ENCODE measurements around the gene RAB8A. TPM values are rescaled to one million over a fixed set of nuclear protein-coding genes. Genes with fewer than 3 reads are reported as not detected.

Gene RAB8A
- total RNA-seq, 6 donors from 2014 or later: 29.3 to 117 (median 60.6) TPM

DNA sequence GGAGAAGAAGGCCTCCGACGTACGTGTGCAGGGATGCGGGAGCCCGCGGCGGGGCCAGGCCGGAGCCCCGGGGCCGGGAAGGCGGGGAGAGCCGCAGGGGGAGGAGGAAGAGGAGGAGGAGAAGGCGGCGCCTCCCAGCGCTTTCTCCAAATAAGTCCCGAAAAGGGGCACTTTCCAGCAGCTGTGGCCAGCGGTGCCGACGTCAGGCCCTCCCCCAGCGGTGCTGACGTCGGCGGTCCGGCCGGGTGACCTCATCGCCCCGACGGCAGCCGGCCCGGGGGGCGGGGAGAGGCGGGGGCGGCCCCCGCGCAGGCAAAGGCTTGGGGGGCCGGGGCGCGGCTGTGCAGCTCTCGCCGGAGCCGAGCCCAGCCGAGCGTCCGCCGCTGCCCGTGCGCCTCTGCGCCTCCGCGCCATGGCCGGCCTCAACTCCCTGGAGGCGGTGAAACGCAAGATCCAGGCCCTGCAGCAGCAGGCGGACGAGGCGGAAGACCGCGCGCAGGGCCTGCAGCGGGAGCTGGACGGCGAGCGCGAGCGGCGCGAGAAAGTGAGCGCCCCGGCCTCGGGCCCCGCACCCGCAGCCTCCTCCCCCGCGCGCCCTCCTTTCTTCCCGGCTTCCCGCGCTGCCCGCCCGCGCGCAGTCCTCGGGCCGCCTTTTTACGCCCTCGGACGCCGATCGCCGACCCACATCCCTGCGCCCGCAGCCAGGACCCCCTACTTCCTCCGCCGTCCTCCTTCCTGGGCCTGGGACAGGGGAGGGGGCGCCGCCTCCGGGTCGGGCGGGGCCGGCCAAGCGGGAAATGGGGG lies 35.3 kb upstream of the RAB8A start, which contains the start of gene TPM4:
TSS of gene TPM4 (plus strand) at position 342 of the 804 bp plus-strand sequence. CDS start at position 413, 71 bp downstream.
- H3K4me1 ChIP-seq: peaks cover 51 to 72% (median 52%) of the 10 kb centered on the region in 4 donors
- 0 to 2% methylated on average over 21 to 49 of the region's 101 CpGs for WGBS, 2 donors

DNA sequence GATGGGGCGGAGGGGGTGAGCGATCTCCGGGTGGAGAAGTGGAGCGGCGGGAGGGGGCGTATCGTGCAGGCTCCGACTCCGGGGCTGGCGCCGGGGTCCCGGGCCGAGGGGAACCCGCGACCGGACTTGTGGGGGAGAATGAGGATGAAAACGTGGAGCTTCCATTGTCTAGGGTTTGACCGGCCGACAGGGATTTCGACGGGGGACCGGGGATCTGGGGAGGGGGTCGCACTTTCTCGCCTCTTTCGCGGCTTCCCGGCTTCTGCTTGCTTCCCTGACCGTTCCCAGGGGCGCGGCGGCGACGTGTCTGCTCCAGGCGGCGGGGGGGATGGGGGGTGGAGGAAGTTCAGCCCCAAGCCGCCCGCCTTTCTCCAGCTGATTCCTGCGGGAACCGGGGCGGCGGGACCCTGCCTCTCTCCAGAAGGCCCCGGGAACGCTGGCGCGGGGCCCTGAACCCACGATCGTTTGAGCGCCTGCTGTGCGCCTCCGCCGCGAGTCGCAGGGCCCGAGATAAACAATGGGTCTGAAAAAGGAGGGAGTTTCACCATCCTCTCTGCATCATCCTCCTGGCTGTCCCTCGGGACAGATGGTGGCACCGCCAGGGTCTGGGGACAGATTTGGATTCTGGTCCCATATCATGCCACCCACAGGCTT lies 34.6 kb upstream of the RAB8A start:
- Histone ChIP-seq H3K27me3 (no peaks in the 10 kb centered on the region), H3K36me3 (peaks cover 0 to 27% (median 11%) of the 10 kb centered on the region in 4 donors), H3K4me3 (peak overlapping the region; percentile 78 to 98 (median 88)), H3K9me3 (no peaks in the 10 kb centered on the region), H3K27ac (peak overlapping the region; percentile 99 to 100 (median 99)), H3K4me1 (peaks cover 48 to 72% (median 51%) of the 10 kb centered on the region in 4 donors)
- peak in 1 of 2 donors; percentile 19 for ATAC-seq (ENCODE audit: low FRiP score in 2 of 2)
- peak; percentile 67 to 91 for DNase-seq
- peak in 1 of 2 donors; percentile 17 for TF ChIP-seq POLR2AphosphoS5 (IDR thresholded peaks at IDR 0.05)
- peak in 1 of 4 donors; percentile 25 for TF ChIP-seq POLR2A (IDR thresholded peaks at IDR 0.05)
- TF ChIP-seq, protein P1, sequence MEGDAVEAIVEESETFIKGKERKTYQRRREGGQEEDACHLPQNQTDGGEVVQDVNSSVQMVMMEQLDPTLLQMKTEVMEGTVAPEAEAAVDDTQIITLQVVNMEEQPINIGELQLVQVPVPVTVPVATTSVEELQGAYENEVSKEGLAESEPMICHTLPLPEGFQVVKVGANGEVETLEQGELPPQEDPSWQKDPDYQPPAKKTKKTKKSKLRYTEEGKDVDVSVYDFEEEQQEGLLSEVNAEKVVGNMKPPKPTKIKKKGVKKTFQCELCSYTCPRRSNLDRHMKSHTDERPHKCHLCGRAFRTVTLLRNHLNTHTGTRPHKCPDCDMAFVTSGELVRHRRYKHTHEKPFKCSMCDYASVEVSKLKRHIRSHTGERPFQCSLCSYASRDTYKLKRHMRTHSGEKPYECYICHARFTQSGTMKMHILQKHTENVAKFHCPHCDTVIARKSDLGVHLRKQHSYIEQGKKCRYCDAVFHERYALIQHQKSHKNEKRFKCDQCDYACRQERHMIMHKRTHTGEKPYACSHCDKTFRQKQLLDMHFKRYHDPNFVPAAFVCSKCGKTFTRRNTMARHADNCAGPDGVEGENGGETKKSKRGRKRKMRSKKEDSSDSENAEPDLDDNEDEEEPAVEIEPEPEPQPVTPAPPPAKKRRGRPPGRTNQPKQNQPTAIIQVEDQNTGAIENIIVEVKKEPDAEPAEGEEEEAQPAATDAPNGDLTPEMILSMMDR (IDR thresholded peaks at IDR 0.05): no peak
- no peak for TF ChIP-seq EP300 (IDR thresholded peaks at IDR 0.05)
- WGBS, 2 donors: 0 to 2% methylated on average over 19 to 41 of the region's 56 CpGs

More for the DNA sequence above, 35.3 kb upstream of the RAB8A start, which contains the start of gene TPM4:
- Histone ChIP-seq H3K36me3 (peaks cover 0 to 20% (median 4%) of the 10 kb centered on the region in 4 donors), H3K27ac (peak within 1 kb of the TSS; percentile 99 to 100 (median 99)), H3K9me3 (no peaks in the 10 kb centered on the region), H3K27me3 (no peaks in the 10 kb centered on the region), H3K4me3 (peak within 1 kb of the TSS; percentile 78 to 98 (median 88))
- peak; percentile 96 to 97 for DNase-seq
- peak; percentile 70 to 97 (median 88) for TF ChIP-seq POLR2A (IDR thresholded peaks at IDR 0.05)
- peak in 1 of 4 donors; percentile 72 for TF ChIP-seq EP300 (IDR thresholded peaks at IDR 0.05)
- TF ChIP-seq, protein P1 (IDR thresholded peaks at IDR 0.05): peak in 2 of 6 experiments; percentile 21 to 22
- peak; percentile 45 to 79 for TF ChIP-seq POLR2AphosphoS5 (IDR thresholded peaks at IDR 0.05)
- peak; percentile 88 to 91 for ATAC-seq (ENCODE audit: low FRiP score in 2 of 2)

DNA sequence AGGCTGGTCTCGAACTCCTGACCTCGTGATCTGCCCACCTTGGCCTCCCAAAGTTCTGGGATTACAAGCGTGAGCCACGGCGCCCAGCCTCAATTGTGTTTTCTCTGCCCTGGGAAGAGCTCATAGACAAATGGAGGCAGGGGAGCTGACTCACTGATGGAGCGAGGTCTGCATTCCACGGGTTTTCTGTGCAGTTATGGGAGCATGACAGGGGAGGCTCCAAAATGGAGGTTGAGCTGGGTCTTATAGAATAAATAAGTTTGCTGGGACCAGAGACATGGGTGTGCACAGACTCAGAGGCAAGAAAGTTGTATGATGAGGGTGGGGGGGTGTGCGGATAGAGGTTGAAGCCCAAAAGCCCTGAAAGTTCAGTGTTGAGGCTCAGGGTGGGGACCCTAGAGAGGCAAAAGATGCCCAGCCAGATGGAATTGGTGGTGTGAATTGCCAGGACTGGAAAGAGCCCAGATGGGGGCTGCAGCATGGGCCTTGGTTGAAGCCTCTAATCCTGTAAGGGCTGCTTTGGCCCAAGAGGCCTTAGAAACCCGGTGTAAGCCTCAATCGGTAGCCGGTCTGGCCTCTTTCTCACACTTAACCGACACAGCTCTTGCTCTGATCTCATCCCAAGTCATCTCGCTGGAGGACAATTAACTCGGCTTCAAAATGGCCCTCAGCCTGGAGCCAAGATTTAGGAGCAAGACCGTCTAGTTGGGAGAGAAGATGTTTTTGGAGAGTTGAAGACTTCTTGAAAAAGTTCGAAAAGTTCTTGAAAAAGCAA lies 33.5 kb upstream of the RAB8A start:
- 33 to 35% methylated on average over 9 to 16 of the region's 16 CpGs for WGBS, 2 donors
- peaks cover 49 to 77% (median 55%) of the 10 kb centered on the region in 4 donors for H3K4me1 ChIP-seq
- peak overlapping the region; percentile 99 to 100 (median 99) for H3K27ac ChIP-seq
- TF ChIP-seq POLR2AphosphoS5 (IDR thresholded peaks at IDR 0.05): no peak
- TF ChIP-seq EP300 (IDR thresholded peaks at IDR 0.05): no peak
- TF ChIP-seq, protein P1 (IDR thresholded peaks at IDR 0.05): no peak
- TF ChIP-seq POLR2A (IDR thresholded peaks at IDR 0.05): no peak
- no peaks in the 10 kb centered on the region for H3K9me3 ChIP-seq
- H3K4me3 ChIP-seq: peak overlapping the region; percentile 78 to 98 (median 88)
- DNase-seq (no peak), ATAC-seq (ENCODE audit: low FRiP score in 2 of 2) (peak in 1 of 2 donors; percentile 23)
- peaks cover 0 to 38% (median 21%) of the 10 kb centered on the region in 4 donors for H3K36me3 ChIP-seq
- H3K27me3 ChIP-seq: no peaks in the 10 kb centered on the region

All from upper lobe of left lung (tissue), 6 donors.